A172 (cell line): ENCODE measurements around the gene DNMBP. TPM values are rescaled to one million over a fixed set of nuclear protein-coding genes. Genes with fewer than 3 reads are reported as not detected.
"Not testable (repeated sequence)": the region's sequence is repeated elsewhere in the genome, so short reads cannot be mapped to it uniquely, and the experiment has no call there.

Experiments
- DNase-seq: peaks from one replicate; pipeline ENCODE4 v3.0.0-alpha.2; 2015; ENCODE audit warnings: low spot score
- total RNA-seq: library from RNA; depleted of rRNA; stranded (reverse); fragments of >200 nt; shearing (Covaris generic); gene quantifications from 2 replicates; pipeline ENCODE4 v1.2.3, GENCODE V29; 2014

The DNMBP gene
- total RNA-seq, 1 experiment from 2014 or later = 17.4 TPM

- DNase-seq = not testable (repeated sequence)
Measured at GRCh38 chr10:99946051-99946450, 63.7 kb downstream of the DNMBP start.

- no peak for DNase-seq
Measured at GRCh38 chr10:99945263-99945662, 64.5 kb downstream of the DNMBP start.

GRCh38 chr10:99944860-99945259, 64.9 kb downstream of the DNMBP start:
- no peak for DNase-seq

GRCh38 chr10:99943908-99944307, 65.8 kb downstream of the DNMBP start:
- no peak for DNase-seq

GRCh38 chr10:99941942-99942820, 67.6 kb downstream of the DNMBP start:
- DNase-seq = no peak

GRCh38 chr10:99938563-99938962, 71.2 kb downstream of the DNMBP start:
- peak; percentile 79 for DNase-seq

GRCh38 chr10:99937630-99938029, 72.1 kb downstream of the DNMBP start:
- no peak for DNase-seq

GRCh38 chr10:99932203-99932957, 77.4 kb downstream of the DNMBP start:
- DNase-seq = not testable (repeated sequence)

- peak; percentile 68 for DNase-seq
Measured at GRCh38 chr10:99930731-99931550, 78.8 kb downstream of the DNMBP start.

GRCh38 chr10:99929360-99929759, 80.4 kb downstream of the DNMBP start:
- DNase-seq = no peak

- DNase-seq = no peak
Measured at GRCh38 chr10:99927721-99928280, 81.9 kb downstream of the DNMBP start.

- peak; percentile 66 for DNase-seq
Measured at GRCh38 chr10:99926925-99927720, 82.6 kb downstream of the DNMBP start.

GRCh38 chr10:99924451-99925255, 85.1 kb downstream of the DNMBP start:
- no peak for DNase-seq

GRCh38 chr10:99921948-99922347, 87.8 kb downstream of the DNMBP start:
- peak; percentile 69 for DNase-seq

- DNase-seq = peak; percentile 75
Measured at GRCh38 chr10:99920901-99921300, 88.8 kb downstream of the DNMBP start.

GRCh38 chr10:99920486-99920885, 89.3 kb downstream of the DNMBP start:
- no peak for DNase-seq

- DNase-seq = peak; percentile 71
Measured at GRCh38 chr10:99917963-99918825, 91.6 kb downstream of the DNMBP start.

- no peak for DNase-seq
Measured at GRCh38 chr10:99916776-99917175, 93.0 kb downstream of the DNMBP start.

- DNase-seq = no peak
Measured at GRCh38 chr10:99915414-99915813, 94.3 kb downstream of the DNMBP start.
